Mucosa of descending colon (tissue), 3 donors: Measurements from ENCODE around the gene COL15A1. TPM values are rescaled to one million over a fixed set of nuclear protein-coding genes. Genes with fewer than 3 reads are reported as not detected.

ENCODE experiments used
- ATAC-seq: fragments of 200-7000 bp; cut with Tn5 transposase; one replicate; pipeline ENCODE4 v1.9.1; 2020; ENCODE audit warnings: mild to moderate bottlenecking, moderate library complexity
- DNase-seq, 3 donors: peaks; one replicate each; pipeline ENCODE4 v3.0.0-alpha.2; 2020
- H3K36me3 ChIP-seq: fragments of 200-600 bp; one replicate; pipeline ENCODE4 v1.8.0; 2021; ENCODE audit warnings: low read depth, mild to moderate bottlenecking
- H3K4me1 ChIP-seq: fragments of 200-600 bp; one replicate; pipeline ENCODE4 v1.8.0; 2021; ENCODE audit warnings: low read depth, mild to moderate bottlenecking
- H3K4me3 ChIP-seq: fragments of 200-600 bp; one replicate; pipeline ENCODE4 v1.8.0; 2021; ENCODE audit warnings: mild to moderate bottlenecking
- H3K9me3 ChIP-seq: fragments of 200-600 bp; one replicate; pipeline ENCODE4 v1.8.0; 2021; ENCODE audit warnings: mild to moderate bottlenecking
- intact Hi-C, 2 donors: fragments of 100-400 bp; cut with DNase I in 1 of 2; cut with micrococcal nuclease in 1 of 2; formaldehyde crosslinking; loops; one replicate each; pipeline versions ENCODE4 v1.11.0 to v1.11.1; 2022; cut with DNase I, micrococcal nuclease
- total RNA-seq, 3 donors: library from RNA; stranded (reverse); fragmentation: NEBNext Ultra II Directional in 2 of 3; extraction: Animal tissue kit (Norgen Biotek cat#: 25700) in 2 of 3; gene quantifications; one replicate each; pipeline versions ENCODE4 v1.2.1 to v1.2.4, GENCODE V29; 2021 to 2023
- TF ChIP-seq, protein P1 (sequence below): fragments of 200-600 bp; IDR thresholded peaks from one replicate; pipeline ENCODE4 v1.8.0; 2022; ENCODE audit warnings: antibody characterized with exemption, mild to moderate bottlenecking
- donor health status: DM: no; HTN: no; CAD: no; lungs with moderate emphysema.
- donor health status: DM: no; HTN: no; CAD: no.
- donor health status: DM: no; HTN: yes; CAD: no.

COL15A1 gene
- total RNA-seq, 3 donors from 2014 or later, result 4.2 to 43.4 (median 11.2) TPM

DNA sequence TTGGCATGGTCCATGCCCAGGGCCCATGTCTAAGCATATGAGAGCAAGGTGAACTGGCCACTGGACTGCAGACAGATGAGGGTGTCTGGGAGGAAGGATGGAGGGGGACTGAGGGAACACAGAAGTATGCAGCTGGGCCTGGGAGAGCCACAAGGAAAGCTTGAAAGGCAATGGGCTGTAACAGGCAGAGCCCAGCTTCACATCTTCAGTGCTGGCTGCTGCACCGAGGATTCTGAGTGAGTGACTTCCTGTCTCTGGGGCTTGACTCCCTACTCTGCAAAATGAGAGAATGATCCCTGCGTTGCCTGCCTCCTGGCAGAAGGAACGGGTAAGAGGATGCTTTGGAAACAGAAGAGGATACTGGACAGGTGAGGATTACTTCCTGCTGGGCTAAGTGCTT is 29.0 kb downstream of the COL15A1 start:
- DNase-seq, result no peak
- no peak for ATAC-seq
- no peaks in the 10 kb centered on the region for H3K36me3 ChIP-seq
- TF ChIP-seq, protein P1, sequence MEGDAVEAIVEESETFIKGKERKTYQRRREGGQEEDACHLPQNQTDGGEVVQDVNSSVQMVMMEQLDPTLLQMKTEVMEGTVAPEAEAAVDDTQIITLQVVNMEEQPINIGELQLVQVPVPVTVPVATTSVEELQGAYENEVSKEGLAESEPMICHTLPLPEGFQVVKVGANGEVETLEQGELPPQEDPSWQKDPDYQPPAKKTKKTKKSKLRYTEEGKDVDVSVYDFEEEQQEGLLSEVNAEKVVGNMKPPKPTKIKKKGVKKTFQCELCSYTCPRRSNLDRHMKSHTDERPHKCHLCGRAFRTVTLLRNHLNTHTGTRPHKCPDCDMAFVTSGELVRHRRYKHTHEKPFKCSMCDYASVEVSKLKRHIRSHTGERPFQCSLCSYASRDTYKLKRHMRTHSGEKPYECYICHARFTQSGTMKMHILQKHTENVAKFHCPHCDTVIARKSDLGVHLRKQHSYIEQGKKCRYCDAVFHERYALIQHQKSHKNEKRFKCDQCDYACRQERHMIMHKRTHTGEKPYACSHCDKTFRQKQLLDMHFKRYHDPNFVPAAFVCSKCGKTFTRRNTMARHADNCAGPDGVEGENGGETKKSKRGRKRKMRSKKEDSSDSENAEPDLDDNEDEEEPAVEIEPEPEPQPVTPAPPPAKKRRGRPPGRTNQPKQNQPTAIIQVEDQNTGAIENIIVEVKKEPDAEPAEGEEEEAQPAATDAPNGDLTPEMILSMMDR, result no peak
- intact Hi-C loops, result loop anchor here in 1 of 2 donors (10.0 kb wide), 1 partner anchor 172 kb away; no protein-coding TSS in a partner anchor
- peaks cover 5% of the 10 kb centered on the region for H3K4me1 ChIP-seq
- no peak overlapping the region for H3K4me3 ChIP-seq
- H3K9me3 ChIP-seq, result no peaks in the 10 kb centered on the region

DNA sequence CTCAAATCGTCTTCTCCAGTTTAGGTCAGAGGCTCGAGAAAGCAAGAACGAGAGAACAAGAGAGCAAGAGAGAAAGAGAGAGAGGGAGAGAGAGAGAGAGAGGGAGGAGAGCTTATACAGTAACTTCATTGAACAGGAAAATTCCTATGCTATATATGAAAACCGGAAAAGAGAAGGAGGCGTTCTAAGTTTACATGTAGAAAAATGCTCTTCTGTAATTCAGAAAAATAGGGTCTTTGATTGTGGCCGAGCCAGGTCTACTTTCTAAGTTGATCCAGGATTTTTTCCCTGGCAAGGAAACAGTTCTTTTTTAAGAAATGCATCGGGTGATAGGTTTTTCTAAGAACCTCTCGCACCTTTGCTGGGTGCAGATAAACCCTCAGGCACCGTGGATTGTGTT is 29.5 kb downstream of the COL15A1 start:
- intact Hi-C loops, result loop anchor here in 1 of 2 donors (10.0 kb wide), 1 partner anchor 172 kb away; no protein-coding TSS in a partner anchor
- DNase-seq (no peak), ATAC-seq (no peak)
- Histone ChIP-seq H3K4me1 (peaks cover 5% of the 10 kb centered on the region), H3K36me3 (no peaks in the 10 kb centered on the region), H3K4me3 (no peak overlapping the region), H3K9me3 (no peaks in the 10 kb centered on the region)
- TF ChIP-seq, protein P1, result no peak

DNA sequence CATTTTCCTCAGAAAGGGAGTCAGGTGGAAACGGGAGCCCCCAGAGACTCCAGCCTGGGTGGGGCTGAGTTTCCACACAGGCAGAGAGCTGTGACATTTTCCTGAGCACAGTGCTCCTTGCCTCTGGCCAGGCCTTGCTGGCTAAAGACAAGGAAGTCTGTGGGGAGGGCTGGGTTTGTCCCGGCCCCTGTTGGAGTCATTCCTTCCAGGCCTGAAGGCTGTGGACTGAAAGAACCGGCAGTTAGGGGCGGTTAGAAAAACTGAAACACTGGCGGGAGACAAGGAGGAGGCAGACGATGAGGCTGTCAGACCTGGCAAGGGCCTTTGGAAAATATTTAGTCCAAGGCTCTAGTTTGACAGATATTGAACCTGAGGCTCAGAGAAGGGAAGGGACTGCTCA is 29.9 kb downstream of the COL15A1 start:
- DNase-seq (no peak), ATAC-seq (no peak)
- Histone ChIP-seq H3K4me3 (no peak overlapping the region), H3K36me3 (no peaks in the 10 kb centered on the region), H3K4me1 (peaks cover 5% of the 10 kb centered on the region), H3K9me3 (no peaks in the 10 kb centered on the region)
- TF ChIP-seq, protein P1, result no peak
- intact Hi-C loops, result loop anchor here in 1 of 2 donors (10.0 kb wide), 1 partner anchor 171 kb away; no protein-coding TSS in a partner anchor

DNA sequence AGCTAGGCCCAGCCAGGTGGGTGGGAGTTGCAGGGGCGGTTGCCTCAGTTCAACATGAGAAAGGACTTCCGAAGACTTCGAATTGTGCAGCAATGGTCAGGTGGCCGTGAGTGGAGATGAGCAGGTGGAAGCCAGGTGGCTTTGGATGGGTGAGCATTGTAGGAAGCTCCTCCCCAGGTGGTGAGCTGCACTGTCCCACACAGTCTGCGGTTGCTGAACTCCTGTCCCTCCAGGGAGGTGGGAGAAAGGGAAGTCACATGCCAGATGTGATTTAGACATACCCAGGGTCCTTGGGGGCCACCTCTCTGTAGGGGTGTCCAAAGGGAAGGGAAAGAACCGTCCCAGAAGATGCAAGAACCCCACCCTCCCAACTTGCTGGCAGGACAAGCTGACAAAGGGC is 30.4 kb downstream of the COL15A1 start:
- intact Hi-C loops, result loop anchor here in 1 of 2 donors (10.0 kb wide), 1 partner anchor 171 kb away; no protein-coding TSS in a partner anchor
- TF ChIP-seq, protein P1, result no peak
- DNase-seq (no peak), ATAC-seq (no peak)
- Histone ChIP-seq H3K4me1 (peaks cover 5% of the 10 kb centered on the region), H3K36me3 (no peaks in the 10 kb centered on the region), H3K4me3 (no peak overlapping the region), H3K9me3 (no peaks in the 10 kb centered on the region)

DNA sequence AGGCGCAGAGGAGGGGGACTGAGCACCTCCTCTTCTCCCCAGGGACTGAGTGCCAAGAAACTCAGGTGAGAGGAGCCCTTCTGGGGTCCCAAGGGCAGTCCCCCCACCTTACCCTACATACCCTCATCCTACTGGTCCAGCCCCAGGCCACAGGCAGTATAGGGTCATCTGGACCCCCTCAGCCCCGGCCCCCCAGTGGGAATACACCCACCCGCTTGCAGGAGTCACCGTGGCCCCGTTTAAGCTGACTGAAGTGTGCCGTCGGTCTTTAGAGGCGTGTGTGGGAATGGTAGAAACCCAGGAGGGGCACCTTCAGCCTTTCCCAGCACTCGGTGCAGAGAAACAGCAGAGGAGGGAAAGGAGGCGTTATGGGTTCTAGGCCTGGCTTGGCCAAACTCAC is 30.8 kb downstream of the COL15A1 start:
- Histone ChIP-seq H3K9me3 (no peaks in the 10 kb centered on the region), H3K4me3 (no peak overlapping the region), H3K4me1 (peaks cover 5% of the 10 kb centered on the region), H3K36me3 (no peaks in the 10 kb centered on the region)
- intact Hi-C loops, result loop anchor here in 1 of 2 donors (10.0 kb wide), 1 partner anchor 170 kb away; no protein-coding TSS in a partner anchor
- TF ChIP-seq, protein P1, result no peak
- DNase-seq (no peak), ATAC-seq (no peak)
